GM21825 (cell line): ENCODE measurements around the gene GSG1L.

ENCODE experiments used
- ATAC-seq: cut with Tn5 transposase; IDR thresholded peaks from one replicate; pipeline ENCODE4 v1.9.1; 2021; ENCODE audit warnings: mild to moderate bottlenecking, moderate library complexity; ENCODE audit not compliant: unreplicated experiment

GSG1L gene

DNA sequence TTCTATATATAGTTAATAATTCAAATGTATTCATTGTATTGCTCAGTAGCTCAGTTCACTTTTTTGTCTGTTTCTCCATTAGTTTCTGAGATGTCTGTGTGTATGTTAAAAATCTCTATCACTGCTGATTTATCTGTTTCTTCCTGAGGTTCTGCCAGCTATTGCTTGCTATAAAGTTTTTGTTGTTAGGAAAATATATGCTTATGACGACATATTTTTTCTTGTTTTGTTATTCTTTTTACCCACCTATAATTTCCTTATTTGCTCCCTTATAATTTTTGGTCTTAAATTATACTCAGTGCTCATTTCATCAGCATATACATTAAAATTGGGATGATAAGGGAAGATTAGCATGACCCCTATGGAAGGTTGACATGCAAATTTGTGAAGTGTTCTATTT is 200.6 kb downstream of the GSG1L start:
- ATAC-seq, result no peak

DNA sequence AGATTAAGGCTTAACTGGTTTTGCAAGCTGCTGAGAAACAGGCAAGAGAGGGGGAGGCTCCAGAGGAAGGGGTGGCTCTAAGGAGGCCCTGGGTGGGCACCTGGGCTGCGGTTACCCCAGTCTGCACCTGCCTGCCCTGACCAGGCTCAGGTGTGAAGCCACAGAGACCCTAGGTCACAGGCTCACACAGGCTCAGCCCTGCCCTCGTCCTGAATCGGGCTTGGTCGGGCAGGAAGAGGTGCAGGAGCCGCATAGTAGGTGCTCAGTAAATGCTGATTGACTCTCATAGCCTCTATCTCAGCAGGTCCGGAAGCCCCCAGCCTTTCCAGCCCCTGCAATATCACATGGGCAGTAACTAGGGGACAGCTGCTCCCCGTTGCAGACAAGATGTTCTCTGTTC is 203.4 kb downstream of the GSG1L start:
- ATAC-seq, result no peak

DNA sequence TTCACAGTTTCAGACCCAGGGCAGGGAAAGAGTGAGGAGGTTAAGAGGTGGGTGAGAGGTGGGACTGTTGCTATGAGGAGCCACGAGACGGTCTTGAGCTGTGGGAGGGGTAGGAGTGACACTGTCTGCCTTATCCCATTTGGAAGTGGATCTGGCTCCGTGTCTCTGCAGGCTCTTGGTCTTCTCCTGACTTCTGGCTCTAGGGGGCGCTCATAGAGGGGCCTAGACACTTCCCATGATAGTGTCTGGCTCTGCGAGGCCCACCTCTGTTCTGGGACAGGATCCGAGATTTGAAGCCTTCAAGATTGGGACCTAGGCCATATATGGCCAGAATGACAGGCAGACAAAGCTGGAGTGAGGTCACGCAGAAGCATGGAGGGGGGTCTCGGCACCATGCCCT is 204.5 kb downstream of the GSG1L start:
- ATAC-seq, result no peak

DNA sequence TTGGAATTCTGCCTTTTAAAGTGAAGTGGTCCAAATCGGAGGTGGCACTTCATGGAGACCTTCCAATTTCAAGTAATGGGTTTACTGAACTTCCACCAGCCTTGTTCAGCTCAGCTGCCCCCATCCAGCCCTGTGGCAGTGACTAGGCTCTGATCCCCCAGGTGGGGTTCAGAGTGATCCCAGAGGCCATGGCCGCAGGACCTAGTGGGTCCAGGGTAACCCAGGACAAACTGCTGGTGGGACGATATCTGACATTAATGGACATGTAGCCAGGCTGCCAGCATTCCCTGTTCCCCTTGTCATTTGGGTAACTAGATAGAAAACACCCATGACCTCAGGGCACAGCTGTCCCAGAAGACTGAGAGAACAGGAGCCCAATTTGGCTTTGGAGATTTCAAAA is 209.9 kb downstream of the GSG1L start:
- no peak for ATAC-seq

DNA sequence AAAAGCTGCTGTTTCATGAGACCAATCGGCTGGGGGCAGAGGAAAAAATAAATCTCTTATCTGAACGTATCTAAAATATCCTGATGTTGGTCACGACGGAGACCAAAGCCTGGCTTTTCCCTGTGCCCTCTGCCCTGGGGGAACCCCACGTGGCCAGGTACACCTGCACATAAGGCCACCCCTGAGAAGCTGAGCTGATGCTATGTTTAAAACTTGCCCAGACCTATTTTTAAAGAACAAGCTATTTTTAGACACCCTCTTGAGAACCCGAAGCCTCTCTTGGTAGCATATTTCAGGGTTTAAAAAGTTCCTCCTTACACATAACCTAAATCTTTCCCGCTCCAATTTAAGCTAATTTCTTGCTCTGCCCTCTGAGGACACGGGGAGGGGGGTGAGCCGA is 210.4 kb downstream of the GSG1L start:
- ATAC-seq, result no peak

DNA sequence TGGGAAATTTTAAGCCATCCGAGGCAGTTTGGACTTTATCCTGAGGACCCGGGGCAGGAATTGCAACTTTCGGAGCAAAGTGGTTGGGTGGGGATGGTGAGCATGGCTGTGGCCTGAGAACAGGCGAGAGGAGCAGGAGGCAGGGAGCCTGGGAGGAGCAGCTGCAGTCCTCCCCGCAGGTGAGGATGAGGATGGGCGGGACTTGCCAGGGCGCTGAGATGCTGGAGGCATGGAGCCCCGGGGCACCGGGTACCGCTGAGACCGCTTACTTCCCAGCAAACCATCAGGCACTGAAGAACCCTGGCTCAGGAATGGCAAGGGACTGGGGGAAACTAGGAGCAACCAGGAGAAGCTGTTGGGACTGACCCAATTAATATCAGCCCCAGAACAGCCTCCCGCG is 210.8 kb downstream of the GSG1L start:
- ATAC-seq, result no peak

DNA sequence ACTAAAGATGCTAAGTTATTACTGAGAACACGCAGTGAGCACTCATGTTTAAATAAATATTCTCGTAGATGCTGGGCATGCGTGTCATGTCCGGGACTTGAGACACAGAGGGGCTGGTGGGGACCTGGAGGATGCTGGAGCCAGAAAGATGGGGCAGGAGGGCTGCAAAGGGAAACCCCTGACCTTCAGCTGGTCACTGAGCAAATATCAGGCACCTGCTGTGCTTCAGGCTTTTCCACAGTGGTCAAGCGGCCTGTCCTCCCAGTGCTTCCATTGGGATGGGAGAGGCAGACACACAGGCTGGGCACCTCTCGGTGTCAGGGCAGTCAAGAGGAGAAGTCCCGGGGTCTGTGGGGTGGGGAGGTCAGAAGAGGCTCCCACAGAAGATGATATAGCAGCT is 211.4 kb downstream of the GSG1L start:
- ATAC-seq, result no peak

DNA sequence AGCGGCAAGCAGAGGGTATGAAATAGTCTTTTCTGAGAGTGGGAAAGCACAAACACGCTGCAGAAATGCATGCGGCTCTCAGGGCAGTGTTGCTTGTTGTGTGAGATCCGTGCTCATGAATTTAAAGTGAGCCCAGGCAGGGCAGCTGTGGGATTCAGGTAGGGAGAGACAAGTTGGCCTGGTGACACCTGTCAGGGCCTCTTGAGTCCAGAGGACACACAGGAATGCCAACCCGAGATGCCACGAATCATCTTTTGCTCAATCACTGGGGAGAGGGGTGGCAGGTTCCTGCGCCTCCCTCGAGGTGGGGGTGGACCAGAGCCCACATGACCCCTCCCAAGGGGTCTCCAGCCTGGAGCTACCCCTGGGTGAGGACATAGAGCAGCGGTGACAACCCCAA is 211.9 kb downstream of the GSG1L start:
- no peak for ATAC-seq

DNA sequence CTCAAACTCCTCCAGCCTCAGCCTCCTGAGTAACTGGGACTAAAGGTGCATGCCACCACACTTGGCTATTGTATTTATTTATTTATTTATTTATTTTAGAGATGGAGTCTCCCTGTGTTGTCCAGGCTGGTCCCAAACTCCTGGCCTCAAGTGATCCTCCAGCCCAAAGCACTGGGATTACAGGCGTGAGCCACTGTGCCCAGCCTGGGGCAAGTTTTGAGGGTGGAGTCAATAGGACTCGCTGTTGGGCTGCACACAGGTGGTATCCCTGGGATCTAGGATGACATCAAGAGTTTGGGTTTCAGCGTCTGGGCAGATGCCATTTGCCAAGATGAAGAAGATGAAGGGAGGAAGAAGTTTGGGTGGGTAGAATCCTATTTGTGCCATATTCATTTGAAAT is 213.9 kb downstream of the GSG1L start:
- no peak for ATAC-seq

DNA sequence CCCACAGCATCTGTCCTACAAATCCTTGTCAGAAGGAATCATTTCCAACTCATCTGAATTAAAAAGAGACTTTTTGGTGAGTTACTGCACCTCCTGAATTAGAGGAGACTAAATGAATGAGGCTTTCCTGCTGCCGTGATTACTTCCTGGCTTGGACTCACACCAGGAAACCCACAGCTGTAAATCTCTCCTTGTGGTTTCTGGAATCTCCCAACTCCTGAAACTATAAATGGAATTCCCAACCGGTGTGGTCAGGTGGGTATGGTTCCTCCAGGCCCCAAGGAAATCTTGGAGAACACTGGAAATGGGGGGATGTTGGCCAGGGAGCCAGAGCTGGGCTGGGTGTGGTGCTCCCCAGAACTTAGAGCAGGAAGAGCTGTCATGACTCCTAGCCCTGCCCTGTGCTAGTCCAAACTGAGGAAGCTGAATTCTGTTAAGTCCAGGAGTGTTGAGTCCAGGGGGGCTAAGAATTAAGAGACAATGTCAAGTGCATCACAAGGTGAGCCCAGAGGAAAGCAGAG is 216.4 kb downstream of the GSG1L start:
- no peak for ATAC-seq

DNA sequence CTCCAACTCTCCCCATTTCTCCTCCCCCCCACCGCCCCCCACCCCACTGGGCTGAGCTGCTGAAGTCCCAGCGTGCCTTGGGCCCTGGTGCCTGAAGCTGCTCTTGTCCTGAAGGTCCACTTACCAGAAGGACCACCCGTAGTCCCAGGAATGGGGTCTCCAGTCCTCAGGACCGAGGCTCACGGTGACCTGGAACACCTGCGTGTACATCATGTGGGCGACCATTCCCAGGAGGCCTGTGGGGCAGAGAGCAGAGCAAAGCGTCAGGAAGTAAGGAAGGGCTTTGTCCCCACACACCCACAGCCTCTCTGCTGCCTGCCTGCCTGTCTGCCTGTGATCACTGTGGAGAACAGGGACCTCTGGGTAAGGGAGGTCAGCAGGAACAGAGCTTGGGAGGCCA is 218.7 kb downstream of the GSG1L start:
- no peak for ATAC-seq

DNA sequence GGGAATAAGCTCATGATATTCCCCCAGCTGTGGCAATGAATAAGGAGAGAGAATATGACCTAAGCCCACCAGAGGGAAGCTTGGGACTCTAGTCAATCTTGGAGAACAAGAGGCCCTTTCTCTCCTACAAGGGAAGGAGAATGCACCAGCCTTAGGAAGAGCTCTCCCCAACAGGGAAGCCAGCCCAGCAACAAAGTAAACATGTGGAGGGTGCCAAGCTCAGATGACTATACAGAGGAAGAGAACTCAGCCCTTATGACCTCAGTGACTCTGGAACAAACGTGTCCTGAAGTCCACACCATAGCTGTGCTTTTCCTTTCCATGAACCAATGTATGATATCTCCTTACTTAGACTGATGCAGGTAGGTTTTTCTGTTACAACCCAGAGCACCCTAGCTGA is 219.7 kb downstream of the GSG1L start:
- ATAC-seq, result no peak

DNA sequence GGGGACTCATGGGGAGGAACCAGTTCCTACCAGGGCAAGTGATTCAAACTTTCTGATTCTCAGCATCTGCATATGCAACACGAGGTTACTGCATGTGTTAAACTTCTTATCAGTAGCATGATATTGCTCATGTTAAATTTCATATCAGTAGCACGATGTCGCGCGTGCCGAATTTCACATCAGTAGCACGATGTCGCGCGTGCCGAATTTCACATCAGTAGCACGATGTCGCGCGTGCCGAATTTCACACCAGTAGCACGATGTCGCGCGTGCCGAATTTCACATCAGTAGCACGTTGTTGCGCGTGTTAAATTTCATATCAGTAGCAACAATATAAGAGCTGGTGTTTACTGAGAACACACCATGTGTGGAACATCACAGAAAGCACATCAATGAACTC is 221.6 kb downstream of the GSG1L start:
- no peak for ATAC-seq

DNA sequence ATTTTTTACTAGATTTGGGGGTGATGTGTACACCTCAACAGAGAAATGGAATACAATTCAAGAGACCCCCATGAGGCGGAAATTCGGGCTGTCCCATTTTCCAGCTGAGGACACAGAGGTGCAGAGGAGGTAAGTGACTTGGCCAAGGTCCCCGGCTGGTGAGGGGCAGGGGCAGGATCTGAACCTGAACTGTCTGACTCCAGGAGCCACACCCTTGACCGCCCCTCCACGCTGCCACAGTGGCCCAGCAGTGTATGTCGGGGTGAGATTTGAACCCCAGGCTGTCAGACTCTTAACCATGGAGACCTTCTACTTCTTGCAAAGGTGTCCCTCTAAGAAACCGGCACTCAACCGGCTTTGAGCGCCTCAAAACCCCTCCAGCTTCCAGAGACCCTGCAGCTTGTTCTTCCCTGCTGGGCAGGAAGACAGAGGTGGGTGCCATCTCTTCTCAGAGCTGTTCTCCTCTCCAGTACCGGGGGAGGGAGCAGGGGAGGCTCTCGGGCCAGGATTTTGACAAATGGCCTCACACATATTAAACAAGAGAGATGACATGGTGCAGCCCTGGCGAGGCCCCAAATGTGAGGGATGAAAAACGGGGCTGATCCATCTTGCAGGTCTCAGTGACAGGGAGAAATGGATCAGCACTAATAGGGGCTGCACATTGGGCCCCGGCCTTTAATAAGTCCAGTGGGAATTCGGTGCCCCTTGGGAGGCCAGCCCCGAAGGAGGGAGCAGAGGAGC is 222.3 kb downstream of the GSG1L start:
- no peak for ATAC-seq

DNA sequence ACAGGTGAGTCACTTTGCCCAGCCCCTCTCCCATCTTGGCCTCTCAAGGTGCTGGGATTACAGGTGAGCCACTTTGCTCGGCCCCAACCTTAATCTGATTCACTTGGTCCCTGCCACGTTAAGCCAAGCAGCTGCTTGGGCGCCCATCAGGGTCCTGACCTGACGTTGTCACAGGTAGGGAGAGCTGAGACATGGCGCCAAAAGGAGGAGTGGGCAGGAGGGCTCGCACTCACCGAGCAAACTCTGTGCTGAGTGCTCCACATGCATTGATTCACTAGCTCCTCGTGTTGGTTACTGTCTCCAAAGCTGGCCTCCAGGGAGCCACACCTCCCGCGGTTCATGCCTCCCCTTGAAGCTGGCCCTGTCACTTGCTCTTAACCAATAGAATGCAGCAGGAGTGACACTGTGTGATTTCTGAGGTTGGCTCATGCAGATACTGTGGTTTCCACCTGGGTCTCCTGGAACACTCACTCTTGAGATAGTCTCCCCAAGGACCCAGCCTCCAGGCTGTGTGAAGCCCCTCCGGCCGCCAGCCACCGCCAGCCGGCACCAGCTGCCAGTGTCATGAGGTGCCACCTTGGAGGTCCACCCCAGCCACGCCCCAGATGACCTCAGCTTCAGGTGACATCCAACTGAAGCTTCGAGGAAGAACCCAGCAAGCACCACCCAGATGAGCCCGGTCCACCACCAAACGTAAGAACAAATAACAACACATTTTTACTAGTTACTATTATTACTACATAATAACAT is 223.0 kb downstream of the GSG1L start:
- no peak for ATAC-seq

DNA sequence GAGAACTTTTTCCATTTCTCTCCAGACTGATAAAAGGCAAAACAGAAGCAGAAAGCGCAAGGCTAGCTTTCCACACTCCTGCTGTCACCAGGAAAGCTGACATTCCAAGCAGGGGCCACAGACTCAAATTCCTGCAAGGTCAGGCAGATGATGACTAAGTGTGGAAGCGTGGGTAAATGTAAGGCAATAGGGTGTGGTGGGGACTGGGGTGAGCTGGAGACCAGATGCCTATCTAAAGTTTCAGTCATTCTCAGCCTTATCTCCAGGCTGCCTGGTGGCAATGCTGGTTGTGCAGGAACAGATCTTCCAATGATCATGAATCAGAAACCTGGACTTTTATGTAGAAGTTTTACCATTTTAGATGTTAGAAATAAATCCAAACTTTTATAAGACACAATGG is 224.1 kb downstream of the GSG1L start:
- ATAC-seq, result no peak

DNA sequence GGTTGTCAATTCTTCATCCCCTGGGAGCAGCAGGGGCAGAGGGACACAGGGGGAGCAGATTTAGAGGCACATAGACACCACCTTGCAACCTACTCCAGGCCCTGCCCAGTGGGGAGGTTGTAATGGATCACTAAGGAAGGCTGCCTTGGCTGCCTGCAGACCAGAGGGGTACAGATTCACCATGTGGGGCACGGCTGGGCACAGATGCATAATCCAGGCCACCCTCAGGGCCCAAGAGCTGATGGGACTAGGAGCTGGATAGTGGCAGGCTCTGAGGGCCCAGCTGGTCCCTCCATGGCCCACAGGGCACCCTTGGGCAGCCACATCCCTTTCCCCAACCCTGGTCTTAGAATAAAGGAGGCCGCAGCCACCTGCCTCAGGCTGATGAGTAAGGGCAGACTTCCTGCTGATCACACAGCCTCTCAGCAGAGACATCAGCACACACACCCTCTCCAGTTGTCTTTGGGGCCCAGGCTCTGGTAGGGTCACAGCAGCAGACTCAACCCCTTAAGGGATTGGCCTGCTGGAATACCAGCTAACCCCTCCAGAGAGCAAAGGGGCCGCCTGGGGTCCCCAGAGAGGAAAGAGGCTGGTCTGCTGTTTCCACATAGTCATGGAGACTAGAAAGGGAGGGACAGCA is 224.9 kb downstream of the GSG1L start:
- ATAC-seq, result no peak

DNA sequence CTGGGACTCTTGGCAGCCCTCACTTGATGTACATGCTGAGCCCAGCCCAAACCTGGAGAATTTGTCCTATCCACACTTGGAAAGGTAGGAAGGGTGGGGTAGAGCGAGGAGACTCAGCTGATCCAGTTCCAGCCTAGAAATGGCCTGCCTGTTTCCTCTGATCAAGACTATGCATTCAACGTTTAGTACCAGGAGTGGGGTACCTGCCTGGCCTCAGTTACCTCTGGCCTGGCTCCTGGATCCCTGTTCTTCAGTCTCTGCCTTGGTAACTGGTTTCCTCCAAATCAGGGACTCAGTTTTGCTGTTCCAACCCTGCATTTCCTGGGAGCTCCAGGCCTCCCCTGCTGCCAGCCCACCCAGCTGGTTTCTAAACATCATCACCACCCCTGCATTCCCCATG is 233.5 kb downstream of the GSG1L start:
- ATAC-seq, result no peak

DNA sequence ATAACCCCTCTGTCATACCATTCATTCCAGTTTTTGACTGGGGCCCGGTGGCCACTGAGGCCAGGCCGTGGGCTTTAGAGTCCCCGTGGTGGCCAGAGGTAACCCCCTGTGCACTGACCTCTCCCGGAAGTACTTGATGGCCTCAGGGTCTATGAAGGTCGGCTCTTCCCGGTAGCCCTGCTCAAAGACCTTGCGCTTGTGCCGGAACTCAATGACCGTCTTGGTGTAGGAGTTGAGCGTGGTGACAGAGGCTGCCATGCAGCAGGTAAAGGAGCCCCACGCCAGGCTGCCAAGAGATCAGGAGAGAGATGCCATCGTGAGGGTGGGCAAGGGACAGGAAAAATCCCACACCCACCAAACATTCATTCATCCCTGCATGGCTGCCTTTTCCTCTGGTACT is 234.8 kb downstream of the GSG1L start:
- ATAC-seq, result no peak

DNA sequence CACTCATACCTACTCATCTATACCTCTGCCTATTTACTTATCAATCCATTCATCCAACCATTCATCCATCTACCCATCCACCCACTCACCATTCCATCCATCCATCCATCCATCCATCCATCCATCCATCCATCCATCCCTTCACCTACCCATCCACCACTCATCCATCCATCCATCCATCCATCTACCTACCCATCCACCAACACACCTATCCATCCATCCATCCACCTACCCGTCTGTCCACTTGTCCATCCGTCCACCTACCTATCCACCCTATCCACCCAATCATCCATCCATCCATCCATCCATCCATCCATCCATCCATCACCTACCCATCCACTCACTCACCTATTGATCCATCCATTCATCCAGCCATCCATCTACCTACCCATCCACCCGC is 235.7 kb downstream of the GSG1L start:
- no peak for ATAC-seq

DNA sequence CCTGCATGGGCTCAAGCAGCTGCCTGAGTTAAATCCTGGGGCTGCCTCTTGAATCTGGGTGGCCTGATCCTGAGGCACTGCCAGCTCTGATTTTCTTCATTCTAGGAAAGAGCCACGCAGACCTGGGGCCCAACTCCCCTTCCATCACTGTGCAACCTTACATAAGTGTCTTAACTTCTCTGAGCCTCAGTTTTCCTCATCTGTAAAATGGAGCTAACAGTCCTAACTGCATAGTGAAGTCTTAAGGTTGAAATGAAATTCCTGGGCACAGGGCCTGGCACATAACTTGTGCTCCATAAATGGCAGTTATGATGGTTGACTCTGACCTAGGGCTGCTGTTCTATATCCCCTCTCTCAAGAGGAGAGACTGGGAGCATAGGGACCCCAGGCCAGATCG is 236.6 kb downstream of the GSG1L start:
- no peak for ATAC-seq
